DMS114 treated with DMSO at 0.1 percent for 48 hours (cell line): ENCODE data around the gene MIPOL1.
"Not testable (repeated sequence)": the region's sequence is repeated elsewhere in the genome, so short reads cannot be mapped to it uniquely, and the experiment has no call there.

Source experiments
- DNase-seq: peaks from one replicate; lab custom pipeline; 2025; ENCODE audit not compliant: unreplicated experiment; lab: John Stamatoyannopoulos, UW

The MIPOL1 gene

GRCh38 chr14:37279818-37280217 is 82.1 kb downstream of the MIPOL1 start:
- DNase-seq = no peak

- no peak for DNase-seq
These were observed 87.0 kb downstream of the MIPOL1 start for GRCh38 chr14:37284760-37285159.

- DNase-seq = no peak
These were observed 87.5 kb downstream of the MIPOL1 start for GRCh38 chr14:37285220-37285619.

DNA sequence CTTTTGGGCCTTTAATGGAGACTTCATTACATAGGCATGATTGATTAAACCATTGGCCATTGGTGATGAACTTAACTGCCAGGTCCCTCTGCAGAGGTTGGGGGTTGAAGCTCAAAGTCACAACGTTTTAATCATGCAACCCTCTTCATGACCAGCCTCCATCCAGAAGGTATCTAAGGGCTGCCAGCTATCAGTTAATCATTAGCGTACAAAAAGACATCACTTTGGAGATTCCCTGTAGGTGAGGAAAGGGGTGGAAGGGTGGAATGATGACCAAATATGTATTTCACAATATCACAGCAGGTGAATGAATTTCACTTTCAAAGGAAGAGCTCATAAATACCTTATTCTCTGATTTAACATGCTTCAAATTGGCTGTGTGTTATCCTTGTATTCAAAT is 92.0 kb downstream of the MIPOL1 start:
- DNase-seq = no peak

GRCh38 chr14:37295262-37295661 is 97.5 kb downstream of the MIPOL1 start:
- not testable (repeated sequence) for DNase-seq

DNA sequence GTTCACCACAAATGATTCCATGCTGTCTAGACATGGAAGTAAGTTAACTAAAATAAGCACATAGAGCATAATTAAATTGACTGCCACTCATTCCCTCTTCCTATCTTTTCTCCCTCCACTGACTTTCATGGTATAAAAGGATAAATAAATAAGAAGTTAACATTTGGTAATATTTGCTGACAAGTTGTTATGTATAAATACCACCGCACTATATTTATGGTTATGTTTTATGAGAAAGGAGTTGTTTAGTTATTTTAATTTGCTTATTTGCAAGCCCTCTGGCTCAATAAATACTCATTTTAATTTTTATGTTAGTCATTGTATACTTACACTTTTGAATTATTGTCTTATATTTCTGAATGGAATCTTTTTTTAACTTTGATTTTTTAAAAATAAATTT is 113.5 kb downstream of the MIPOL1 start:
- DNase-seq = no peak

DNA sequence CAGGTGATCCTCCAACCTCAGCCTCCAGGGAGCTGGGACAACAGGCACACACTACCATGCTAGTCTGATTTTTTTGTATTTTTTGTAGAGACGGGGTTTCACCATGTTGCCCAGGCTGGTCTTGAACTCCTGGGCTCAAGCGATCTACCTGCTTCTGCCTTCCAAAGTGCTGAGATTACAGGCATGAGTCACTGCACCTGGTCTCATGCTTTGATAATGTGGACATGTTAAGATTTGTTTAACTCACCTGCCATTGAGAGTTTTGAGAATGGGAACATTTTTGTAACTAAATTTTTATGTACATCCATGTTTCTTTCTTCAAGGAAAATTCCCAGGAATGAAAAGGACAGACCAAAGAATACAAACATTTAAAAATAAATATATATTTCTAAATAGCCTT is 121.2 kb downstream of the MIPOL1 start:
- DNase-seq = no peak

GRCh38 chr14:37320106-37320505 is 122.4 kb downstream of the MIPOL1 start:
- no peak for DNase-seq

DNA sequence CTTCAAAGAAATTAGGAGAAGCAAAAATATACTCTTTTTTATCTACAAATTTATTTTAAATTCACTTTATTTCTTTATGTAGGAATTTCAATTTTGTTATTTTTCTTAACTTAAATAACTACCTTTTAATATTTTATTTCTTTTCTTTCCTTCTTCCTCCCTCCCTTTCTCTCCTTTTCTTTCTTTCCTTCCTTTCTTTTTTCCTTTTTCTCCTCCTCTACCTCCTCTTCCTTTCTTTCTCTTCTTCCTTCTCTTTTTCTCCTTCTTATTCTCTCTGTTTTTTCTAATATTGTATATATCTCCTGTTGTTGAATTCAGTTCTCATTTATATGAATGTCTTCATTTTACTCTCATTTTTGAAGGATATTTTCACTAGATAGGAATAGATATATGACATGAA is 127.6 kb downstream of the MIPOL1 start:
- no peak for DNase-seq

- DNase-seq = no peak
These were observed 128.7 kb downstream of the MIPOL1 start for GRCh38 chr14:37326434-37326833.

- DNase-seq = not testable (repeated sequence)
These were observed 130.2 kb downstream of the MIPOL1 start for GRCh38 chr14:37327933-37328332.

DNA sequence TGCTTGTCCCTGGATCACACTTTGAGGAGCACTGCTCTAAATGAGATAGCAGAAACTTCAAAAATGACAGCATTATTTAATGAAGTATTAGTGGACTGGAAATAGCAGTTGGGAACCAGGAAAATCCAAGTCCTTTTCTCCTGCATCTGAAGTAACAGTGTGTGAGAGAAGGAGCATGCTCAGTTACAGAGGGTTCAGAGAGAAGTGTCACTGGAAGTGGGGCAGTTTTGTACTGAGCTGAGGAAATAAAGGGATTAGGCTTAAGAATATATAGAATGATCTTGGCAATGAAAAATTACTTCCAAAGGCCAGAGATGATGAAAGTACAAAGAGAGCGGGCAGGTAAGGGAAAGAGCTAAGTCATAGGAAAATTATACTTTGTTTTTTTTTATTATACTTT is 130.9 kb downstream of the MIPOL1 start:
- DNase-seq = no peak

DNA sequence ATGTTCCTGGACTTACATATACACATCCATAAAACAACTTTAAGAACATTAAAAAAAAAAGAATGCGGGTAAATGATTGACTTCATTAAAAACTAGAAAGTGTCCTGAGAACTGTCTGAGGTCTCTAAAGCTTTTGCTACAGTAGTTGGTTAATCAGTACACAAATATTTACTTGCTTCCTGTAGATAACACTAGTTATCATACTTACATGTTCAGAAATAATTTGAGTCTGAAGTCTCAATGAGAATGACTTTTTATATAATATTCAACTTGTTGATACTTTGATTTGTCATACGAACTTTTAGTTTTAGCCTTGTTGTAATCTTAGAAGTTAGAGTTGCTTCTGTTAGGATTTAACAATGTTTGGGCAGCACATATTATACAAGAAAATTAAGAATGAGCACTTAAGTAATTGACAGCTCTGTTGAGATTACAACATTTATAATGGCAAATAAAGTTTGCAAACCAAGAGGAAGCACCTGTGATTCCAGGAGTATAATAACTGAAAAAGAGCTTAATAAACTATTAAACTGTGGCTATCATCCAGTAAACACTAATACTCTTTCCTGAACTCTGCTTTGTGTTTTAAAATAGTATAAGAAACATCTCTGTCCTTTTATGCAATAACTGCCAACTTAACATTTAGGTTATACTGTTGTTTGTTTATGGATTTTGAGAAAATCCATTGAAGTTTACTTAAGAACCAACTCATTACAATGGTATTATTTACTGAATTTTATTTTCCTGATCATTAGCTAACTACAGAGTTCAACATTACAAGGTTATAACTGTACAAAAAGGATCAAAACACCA is 131.7 kb downstream of the MIPOL1 start:
- no peak for DNase-seq

GRCh38 chr14:37330910-37331309 is 133.2 kb downstream of the MIPOL1 start:
- no peak for DNase-seq

DNA sequence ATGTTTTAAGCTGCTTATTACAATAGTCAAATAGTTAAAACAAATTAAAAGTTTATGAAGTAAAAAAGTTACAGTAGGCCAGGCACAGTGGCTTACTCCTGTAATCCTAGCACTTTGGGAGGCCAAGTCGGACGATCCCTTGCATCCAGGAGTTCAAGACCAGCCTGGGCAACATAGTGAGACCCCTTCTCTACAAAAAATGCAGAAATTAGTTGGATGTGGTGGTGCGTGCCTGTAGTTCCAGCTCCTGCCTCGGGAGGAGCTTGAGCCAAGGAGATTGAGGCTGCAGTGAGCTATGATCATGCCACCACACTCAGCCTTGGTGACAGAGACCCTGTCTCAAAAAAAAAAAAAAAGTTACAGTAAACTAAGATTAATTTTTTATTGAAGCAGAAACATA is 142.6 kb downstream of the MIPOL1 start:
- DNase-seq = no peak

DNA sequence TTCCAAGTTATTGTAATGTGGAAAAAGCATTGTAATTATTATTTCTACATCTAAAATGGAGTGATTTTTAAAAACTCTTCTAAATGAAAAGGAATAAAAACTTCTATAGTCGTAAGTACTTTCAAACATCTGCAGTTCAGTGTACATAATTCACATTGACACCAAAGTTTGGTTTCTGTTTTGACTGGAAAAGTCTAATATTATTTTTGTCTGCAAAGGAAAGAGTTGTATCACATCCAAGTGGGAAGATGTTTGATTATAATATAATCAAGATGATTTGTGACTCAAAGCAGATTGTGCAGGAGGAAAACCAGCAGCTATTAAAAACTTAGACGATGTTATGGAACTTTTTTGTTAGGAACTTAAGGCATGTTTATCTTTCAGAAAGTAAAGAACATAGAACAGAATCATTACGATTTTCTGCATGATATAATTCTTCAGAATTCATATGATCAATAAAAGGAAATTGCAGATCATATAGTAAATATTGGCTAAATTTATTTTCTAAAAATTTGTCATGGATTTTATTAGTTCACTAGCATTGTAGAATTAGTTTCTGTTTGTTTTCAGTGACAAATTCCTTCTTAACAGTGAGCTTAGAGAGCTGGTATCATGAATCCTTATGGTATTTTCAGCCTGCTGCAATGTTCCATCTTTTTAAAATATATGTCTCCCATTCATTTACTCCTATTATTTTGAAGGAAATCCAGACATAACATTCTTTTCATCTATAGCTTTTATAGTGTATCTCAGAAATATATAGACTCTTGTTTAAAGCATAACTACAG is 145.8 kb downstream of the MIPOL1 start:
- no peak for DNase-seq

DNA sequence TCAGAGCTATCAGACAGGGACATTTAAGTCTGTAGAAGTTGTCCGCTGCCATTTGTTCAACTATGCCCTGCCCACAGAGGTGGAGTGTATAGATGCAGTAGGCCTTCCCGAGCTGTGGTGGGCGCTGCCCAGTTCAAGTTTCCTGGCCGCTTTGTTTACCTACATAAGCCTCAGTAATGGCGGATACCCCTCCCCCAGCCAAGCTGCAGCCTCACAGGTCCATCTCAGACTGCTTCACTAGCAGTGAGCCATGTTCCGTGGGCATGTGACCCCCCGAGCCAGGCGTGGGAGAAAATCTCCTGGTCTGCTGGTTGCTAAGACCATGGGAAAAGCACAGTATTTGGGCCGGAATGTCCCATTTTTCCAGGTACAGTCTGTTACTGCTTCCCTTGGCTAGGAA is 165.9 kb downstream of the MIPOL1 start:
- no peak for DNase-seq

GRCh38 chr14:37369425-37369824 is 171.7 kb downstream of the MIPOL1 start:
- no peak for DNase-seq

DNA sequence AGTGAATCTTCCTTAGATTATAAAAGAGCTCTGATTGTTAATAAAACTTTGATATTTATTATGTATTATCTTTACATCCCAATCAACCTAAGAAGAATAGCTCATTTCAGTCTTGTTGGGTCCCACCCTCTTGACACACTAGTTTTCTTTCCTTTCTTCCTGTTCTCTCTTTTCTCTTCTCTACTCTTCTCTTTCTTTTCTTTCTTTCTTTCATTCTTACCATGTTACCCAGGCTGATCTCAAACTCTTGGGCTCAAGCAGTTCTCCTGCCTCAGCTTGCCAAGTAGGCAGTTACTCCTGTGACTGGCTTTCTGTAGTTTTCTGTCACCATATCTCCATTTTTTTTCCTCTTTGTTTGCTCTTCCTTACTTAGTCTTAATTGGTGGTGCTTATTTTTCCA is 177.8 kb downstream of the MIPOL1 start:
- no peak for DNase-seq

DNA sequence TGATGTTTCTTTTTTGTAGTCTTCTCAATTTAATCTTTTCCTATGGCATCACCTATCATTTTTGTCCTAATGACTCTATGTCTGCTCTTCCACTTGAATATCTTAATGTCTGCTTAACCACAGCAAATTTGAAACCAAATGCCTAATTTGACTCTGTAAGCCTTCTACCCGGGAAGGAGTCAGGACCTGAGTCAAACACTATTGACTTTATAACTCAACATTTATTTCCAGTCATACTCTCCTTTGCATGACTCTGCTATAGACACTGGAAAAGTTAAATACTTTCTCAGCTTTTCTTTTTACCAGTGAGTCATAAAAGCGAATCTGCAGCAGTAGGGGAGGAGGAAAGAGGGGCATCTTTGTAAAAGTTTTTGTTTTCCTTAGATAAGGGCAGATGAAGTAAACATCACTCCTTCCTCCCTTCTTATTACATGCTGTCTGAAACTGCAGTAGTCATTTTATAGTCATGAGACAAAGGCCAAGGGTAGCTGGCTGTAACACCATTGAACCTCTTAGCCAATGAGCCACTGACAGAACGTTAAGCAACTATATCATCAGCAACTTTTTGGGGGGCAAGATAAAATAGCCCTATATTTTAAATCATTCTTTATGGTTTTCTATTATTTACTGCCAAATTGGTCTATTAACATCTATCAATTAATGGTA is 179.3 kb downstream of the MIPOL1 start:
- DNase-seq = no peak

DNA sequence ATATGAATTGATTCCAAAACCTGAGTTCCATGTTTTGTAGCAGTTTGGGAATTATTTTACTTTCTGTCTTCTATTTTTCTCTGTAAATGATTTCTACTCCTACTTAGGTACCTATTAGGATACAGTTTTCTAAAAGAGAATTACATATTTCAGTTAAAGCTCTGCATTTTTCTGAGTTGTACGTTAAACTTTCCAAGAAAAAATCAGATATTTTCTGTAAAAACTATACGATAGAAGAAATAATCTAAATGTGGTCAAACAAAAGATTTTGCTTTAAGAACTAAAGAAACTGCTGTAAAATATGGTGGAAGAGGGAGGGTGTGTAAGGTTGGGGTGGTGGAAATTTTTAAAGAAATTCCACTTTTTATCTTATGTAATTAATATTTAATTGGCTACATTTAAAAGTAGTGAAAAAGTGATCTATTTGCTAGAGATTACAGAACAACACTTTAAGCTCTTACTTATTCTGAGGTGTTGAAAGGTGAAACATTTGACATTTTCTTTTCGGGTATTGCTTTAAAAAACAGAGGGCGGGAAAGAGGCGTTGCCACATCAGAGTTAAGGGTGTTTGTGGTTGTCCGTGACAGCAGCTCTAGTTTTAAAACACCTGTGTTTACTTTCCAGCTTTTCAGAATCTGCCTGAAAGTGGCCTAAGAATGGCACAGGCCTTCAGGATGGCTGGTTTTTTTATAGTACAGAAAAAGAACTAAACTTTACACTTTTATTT is 187.3 kb downstream of the MIPOL1 start:
- no peak for DNase-seq
